Pancreas (tissue), 10 donors: ENCODE data around the gene LAMA2. TPM values are rescaled to one million over a fixed set of nuclear protein-coding genes. Genes with fewer than 3 reads are reported as not detected.

Source experiments
- ATAC-seq, 4 donors: fragments of 200-7000 bp; cut with Tn5 transposase; one replicate each; pipeline versions ENCODE4 v1.8.0 to v1.9.1; 2020; ENCODE audit warnings: mild to moderate bottlenecking in 4 of 4, moderate library complexity in 4 of 4
- DNase-seq, 6 donors: peaks; one replicate each; pipeline ENCODE4 v3.0.0-alpha.2; 2020
- FAIRE-seq: peaks from 2 replicates; lab custom pipeline; 2012; peaks lifted over from hg19 to GRCh38; lab: Jason Lieb, UNC
- H3K27ac ChIP-seq, 4 donors: fragments of 200-600 bp; sonication (generic); 1 replicate in 3 of 4; 2 replicates in 1 of 4; pipeline versions ENCODE4 v1.5.0 to v1.8.0; 2020
- H3K27me3 ChIP-seq, 4 donors: fragments of 200-600 bp; one replicate each; pipeline ENCODE4 v1.8.0; 2021
- H3K36me3 ChIP-seq, 3 donors: fragments of 200-600 bp; sonication (generic) in 1 of 3; one replicate each; pipeline versions ENCODE4 v1.5.0 to v1.8.0; 2020 to 2021
- H3K4me1 ChIP-seq, 3 donors: fragments of 200-600 bp; one replicate each; pipeline ENCODE4 v1.8.0; 2021
- H3K4me3 ChIP-seq, 4 donors: fragments of 200-600 bp; sonication (generic) in 2 of 4; one replicate each; pipeline versions ENCODE4 v1.5.0 to v1.8.0; 2020 to 2021
- H3K9me3 ChIP-seq, 4 donors: fragments of 200-600 bp; one replicate each; pipeline ENCODE4 v1.8.0; 2021
- WGBS, 2 donors: extraction: QIAGEN DNeasy Blood & Tissue Kit; methylation state at CpG; one replicate each; pipeline ENCODE4 v1.1.7; 2013; 5-methylcytosine and 5-hydroxymethylcytosine counted together
- intact Hi-C, 3 donors: fragments of 100-400 bp; cut with DNase I; formaldehyde crosslinking; loops; one replicate each; pipeline versions ENCODE4 v1.11.1 to v1.14.2; 2022
- polyA plus RNA-seq, 2 donors: library from polyadenylated mRNA; stranded (reverse); fragments of 200-250 nt; gene quantifications; one replicate each; pipeline ENCODE4 v1.2.3, GENCODE V29; 2013
- total RNA-seq, 6 donors: library from RNA; stranded (reverse); fragmentation: NEBNext Ultra II Directional in 4 of 6; extraction: Animal tissue kit (Norgen Biotek cat#: 25700) in 4 of 6; gene quantifications; one replicate each; pipeline versions ENCODE4 v1.2.1 to v1.2.4, GENCODE V29; 2021 to 2023
- TF ChIP-seq, protein P1 (sequence below), 4 donors: fragments of 200-600 bp; sonication (generic) in 3 of 4; IDR thresholded peaks; one replicate each; pipeline versions ENCODE4 v1.5.0 to v1.8.0; 2021; ENCODE audit warnings: antibody characterized with exemption in 4 of 4
- donor health status: healthy with polysubstance abuse.
- donor health status: DM: no; HTN: no; CAD: no; lungs with moderate emphysema.
- donor health status: DM: no; HTN: no; CAD: no.
- donor health status: control.
- donor health status: control.
- donor health status: Bipolar disorder and iron deficiency.
- donor health status: DM: yes; HTN: yes; CAD: no.
- donor health status: DM: no; HTN: no; CAD: no.
- donor health status: DM: no; HTN: no; CAD: no.
- donor health status: DM: yes; HTN: yes; CAD: no.

Gene LAMA2
- total and polyA plus RNA-seq, 8 donors, result 1.2 to 26.2 (median 6.2) TPM

DNA sequence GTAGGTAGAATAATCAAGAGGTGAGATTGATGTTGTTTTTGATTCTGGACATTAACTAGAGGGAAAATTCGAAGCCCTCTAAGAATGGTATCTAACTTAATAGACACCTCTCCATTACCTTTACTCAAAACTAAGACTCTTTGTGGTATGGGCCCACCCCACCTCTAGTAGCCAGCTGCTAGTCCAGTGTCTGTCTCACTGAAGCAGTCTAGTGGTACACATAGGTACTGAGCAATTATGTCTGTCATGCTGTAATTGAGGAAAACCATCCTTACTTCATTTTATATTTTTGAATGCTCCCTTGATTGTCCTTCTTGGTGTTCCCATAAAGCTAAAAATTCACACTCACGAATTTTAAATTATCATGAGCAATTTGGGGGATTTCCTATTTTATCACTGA, 536.4 kb downstream of the LAMA2 start:
- intact Hi-C loops, result no loop called here
- FAIRE-seq (no peak), ATAC-seq (no peak), DNase-seq (no peak)
- TF ChIP-seq, protein P1, sequence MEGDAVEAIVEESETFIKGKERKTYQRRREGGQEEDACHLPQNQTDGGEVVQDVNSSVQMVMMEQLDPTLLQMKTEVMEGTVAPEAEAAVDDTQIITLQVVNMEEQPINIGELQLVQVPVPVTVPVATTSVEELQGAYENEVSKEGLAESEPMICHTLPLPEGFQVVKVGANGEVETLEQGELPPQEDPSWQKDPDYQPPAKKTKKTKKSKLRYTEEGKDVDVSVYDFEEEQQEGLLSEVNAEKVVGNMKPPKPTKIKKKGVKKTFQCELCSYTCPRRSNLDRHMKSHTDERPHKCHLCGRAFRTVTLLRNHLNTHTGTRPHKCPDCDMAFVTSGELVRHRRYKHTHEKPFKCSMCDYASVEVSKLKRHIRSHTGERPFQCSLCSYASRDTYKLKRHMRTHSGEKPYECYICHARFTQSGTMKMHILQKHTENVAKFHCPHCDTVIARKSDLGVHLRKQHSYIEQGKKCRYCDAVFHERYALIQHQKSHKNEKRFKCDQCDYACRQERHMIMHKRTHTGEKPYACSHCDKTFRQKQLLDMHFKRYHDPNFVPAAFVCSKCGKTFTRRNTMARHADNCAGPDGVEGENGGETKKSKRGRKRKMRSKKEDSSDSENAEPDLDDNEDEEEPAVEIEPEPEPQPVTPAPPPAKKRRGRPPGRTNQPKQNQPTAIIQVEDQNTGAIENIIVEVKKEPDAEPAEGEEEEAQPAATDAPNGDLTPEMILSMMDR (IDR thresholded peaks at IDR 0.05), result no peak
- Histone ChIP-seq H3K4me1 (no peaks in the 10 kb centered on the region), H3K36me3 (no peaks in the 10 kb centered on the region), H3K27me3 (no peaks in the 10 kb centered on the region), H3K27ac (no peak overlapping the region), H3K4me3 (no peak overlapping the region), H3K9me3 (no peaks in the 10 kb centered on the region)
- WGBS, 2 donors, result 45 to 67% methylated on average over 2 of the region's 2 CpGs

DNA sequence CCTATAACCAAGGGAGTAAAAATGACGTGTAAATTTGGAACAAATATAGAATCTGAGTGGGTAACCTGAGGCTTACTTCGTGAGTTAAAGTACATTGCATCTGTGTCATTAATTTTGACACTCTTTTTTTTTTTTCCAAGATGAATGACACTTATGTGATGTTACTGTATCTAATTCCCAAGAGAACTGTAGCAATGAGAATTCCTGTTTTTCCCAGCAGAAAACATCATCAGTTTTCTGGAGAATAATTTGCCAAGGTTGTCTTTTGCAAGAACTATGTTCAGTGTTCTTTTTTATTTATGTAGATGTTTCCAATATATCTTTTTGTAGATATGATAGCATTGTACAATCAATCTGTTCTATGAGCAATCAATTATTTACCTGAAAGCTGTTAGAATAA, 543.4 kb downstream of the LAMA2 start:
- intact Hi-C loops, result no loop called here
- H3K9me3 ChIP-seq, result no peaks in the 10 kb centered on the region
- no peak overlapping the region for H3K4me3 ChIP-seq
- no peak overlapping the region for H3K27ac ChIP-seq
- no peaks in the 10 kb centered on the region for H3K4me1 ChIP-seq
- no peaks in the 10 kb centered on the region for H3K36me3 ChIP-seq
- WGBS, 2 donors, result 47 to 59% methylated on average over 2 of the region's 2 CpGs
- TF ChIP-seq, protein P1 (IDR thresholded peaks at IDR 0.05), result no peak
- no peak for FAIRE-seq
- ATAC-seq, result no peak
- H3K27me3 ChIP-seq, result no peaks in the 10 kb centered on the region
- DNase-seq, result no peak

DNA sequence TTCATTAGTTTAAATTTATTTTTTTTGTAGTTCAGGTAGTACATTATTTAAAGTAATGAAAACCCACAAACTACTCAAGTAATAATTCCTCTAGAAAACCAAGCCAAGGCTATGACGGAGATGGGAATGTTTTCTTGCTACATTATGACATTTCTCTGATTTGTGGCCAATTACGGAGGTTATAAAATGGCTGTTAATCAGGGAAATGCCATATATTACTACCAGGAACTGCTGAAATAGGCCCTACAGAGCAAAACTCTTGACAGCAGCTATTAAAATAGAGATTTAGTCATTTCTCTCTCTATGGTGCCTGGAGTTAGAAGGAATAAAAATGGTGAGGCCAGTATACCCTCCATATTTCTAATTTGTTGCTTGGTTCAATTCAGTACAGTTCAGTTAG, 547.0 kb downstream of the LAMA2 start:
- Histone ChIP-seq H3K27ac (no peak overlapping the region), H3K27me3 (no peaks in the 10 kb centered on the region), H3K4me3 (no peak overlapping the region), H3K9me3 (no peaks in the 10 kb centered on the region), H3K36me3 (no peaks in the 10 kb centered on the region), H3K4me1 (no peaks in the 10 kb centered on the region)
- 72 to 82% methylated on average over 2 of the region's 2 CpGs for WGBS, 2 donors
- intact Hi-C loops, result no loop called here
- TF ChIP-seq, protein P1 (IDR thresholded peaks at IDR 0.05), result no peak
- ATAC-seq, result no peak
- FAIRE-seq, result no peak
- DNase-seq, result no peak

DNA sequence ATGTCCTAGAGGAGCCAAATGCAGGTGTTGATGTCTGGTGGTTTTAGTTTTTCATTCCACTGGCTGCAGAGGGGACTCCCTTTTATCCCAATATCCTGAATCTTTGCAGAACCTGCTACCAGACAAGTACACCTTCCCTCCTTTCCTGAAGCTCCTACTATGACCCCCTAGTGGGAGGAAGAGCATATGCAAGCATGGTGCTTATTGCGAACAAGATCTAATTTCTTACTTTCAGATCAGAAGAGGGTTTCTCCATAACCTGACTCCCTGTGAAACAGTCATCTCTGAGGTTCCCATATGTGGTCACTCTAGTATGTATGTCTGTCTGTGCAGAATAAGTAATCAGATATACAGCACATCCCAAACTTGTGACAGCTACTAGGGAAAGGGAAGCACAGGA, 549.8 kb downstream of the LAMA2 start:
- no peak overlapping the region for H3K4me3 ChIP-seq
- H3K36me3 ChIP-seq, result no peaks in the 10 kb centered on the region
- FAIRE-seq (no peak), DNase-seq (no peak), ATAC-seq (no peak)
- H3K27me3 ChIP-seq, result no peaks in the 10 kb centered on the region
- no peaks in the 10 kb centered on the region for H3K4me1 ChIP-seq
- intact Hi-C loops, result no loop called here
- 86 to 92% methylated on average over 1 of the region's 1 CpG for WGBS, 2 donors
- no peaks in the 10 kb centered on the region for H3K9me3 ChIP-seq
- no peak overlapping the region for H3K27ac ChIP-seq
- TF ChIP-seq, protein P1 (IDR thresholded peaks at IDR 0.05), result no peak

DNA sequence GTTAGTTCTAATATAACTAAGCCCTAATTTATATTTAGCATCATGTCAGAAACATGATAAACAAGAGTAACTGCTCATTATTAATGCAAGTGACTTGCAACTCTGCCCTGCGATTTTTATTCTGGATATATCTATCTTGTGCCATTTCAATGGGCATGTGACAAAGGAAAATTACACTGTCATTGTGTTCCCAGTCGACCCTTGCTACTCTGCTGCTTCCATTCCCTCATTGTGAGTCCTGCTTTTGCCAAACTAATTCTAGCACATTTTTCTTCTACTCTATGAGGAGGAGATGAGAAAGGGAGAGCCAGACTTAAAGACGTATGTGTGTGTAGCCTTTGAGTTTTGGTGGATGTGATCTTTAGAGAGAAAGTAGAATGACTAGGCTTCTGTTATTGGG, 551.2 kb downstream of the LAMA2 start:
- Histone ChIP-seq H3K36me3 (no peaks in the 10 kb centered on the region), H3K9me3 (no peaks in the 10 kb centered on the region), H3K4me3 (no peak overlapping the region), H3K4me1 (no peaks in the 10 kb centered on the region), H3K27me3 (no peaks in the 10 kb centered on the region), H3K27ac (no peak overlapping the region)
- DNase-seq (no peak), FAIRE-seq (no peak), ATAC-seq (no peak)
- 62 to 70% methylated on average over 3 of the region's 3 CpGs for WGBS, 2 donors
- TF ChIP-seq, protein P1 (IDR thresholded peaks at IDR 0.05), result no peak
- intact Hi-C loops, result no loop called here
